Daoy (cell line): ENCODE data around the gene POU4F3. TPM values are rescaled to one million over a fixed set of nuclear protein-coding genes. Genes with fewer than 3 reads are reported as not detected.
"Not testable (repeated sequence)": the region's sequence is repeated elsewhere in the genome, so short reads cannot be mapped to it uniquely, and the experiment has no call there.

Experiments
- DNase-seq: peaks from one replicate; pipeline ENCODE4 v3.0.0-alpha.2; 2015; ENCODE audit warnings: low read depth
- total RNA-seq: library from RNA; depleted of rRNA; stranded (reverse); fragments of >200 nt; shearing (Covaris generic); gene quantifications from 2 replicates; pipeline ENCODE4 v1.2.3, GENCODE V29; 2014; rRNA removed

Gene POU4F3
- 0.29 TPM in 1 of 2 replicates, not detected in the other for total RNA-seq

- peak; percentile 5 for DNase-seq
These were observed at the start of gene POU4F3 for GRCh38 chr5:146338774-146339714. TSS of gene POU4F3 (plus strand) at chr5:146338839. CDS start at chr5:146339113, 274 bp downstream.

GRCh38 chr5:146290318-146290717 is 48.3 kb upstream of the POU4F3 start:
- no peak for DNase-seq

- peak; percentile 46 for DNase-seq
These were observed 47.1 kb upstream of the POU4F3 start for GRCh38 chr5:146291421-146292074.

- no peak for DNase-seq
These were observed 42.4 kb upstream of the POU4F3 start for GRCh38 chr5:146296245-146296644.

GRCh38 chr5:146298920-146299319 is 39.7 kb upstream of the POU4F3 start:
- DNase-seq: not testable (repeated sequence)

- DNase-seq: no peak
These were observed 37.0 kb upstream of the POU4F3 start for GRCh38 chr5:146301626-146302025.

- no peak for DNase-seq
These were observed 36.2 kb upstream of the POU4F3 start for GRCh38 chr5:146302406-146302805.

- no peak for DNase-seq
These were observed 31.8 kb upstream of the POU4F3 start for GRCh38 chr5:146306838-146307237.

GRCh38 chr5:146307796-146308195 is 30.8 kb upstream of the POU4F3 start:
- no peak for DNase-seq

GRCh38 chr5:146310540-146310939 is 28.1 kb upstream of the POU4F3 start:
- no peak for DNase-seq

- no peak for DNase-seq
These were observed 27.4 kb upstream of the POU4F3 start for GRCh38 chr5:146311278-146311677.

GRCh38 chr5:146313027-146313426 is 25.6 kb upstream of the POU4F3 start:
- peak; percentile 48 for DNase-seq

- DNase-seq: no peak
These were observed 17.1 kb upstream of the POU4F3 start for GRCh38 chr5:146321571-146321970.

- no peak for DNase-seq
These were observed 11.3 kb upstream of the POU4F3 start for GRCh38 chr5:146327257-146327870.

- DNase-seq: no peak
These were observed 10.7 kb upstream of the POU4F3 start for GRCh38 chr5:146327989-146328388.

- DNase-seq: peak; percentile 6
These were observed 8.9 kb upstream of the POU4F3 start for GRCh38 chr5:146329697-146330096.

- no peak for DNase-seq
These were observed 7.2 kb upstream of the POU4F3 start for GRCh38 chr5:146331423-146331822.

- no peak for DNase-seq
These were observed 4.5 kb upstream of the POU4F3 start for GRCh38 chr5:146334074-146334533.

- DNase-seq: no peak
These were observed 2.4 kb upstream of the POU4F3 start for GRCh38 chr5:146336197-146336596.

- no peak for DNase-seq
These were observed 1.3 kb upstream of the POU4F3 start for GRCh38 chr5:146337264-146337904.

GRCh38 chr5:146337928-146338327 is 711 bp upstream of the POU4F3 start:
- no peak for DNase-seq
